ENCODE measurements around the gene C1orf159.

GRCh38 chr1:1072849-1073742 lies 42.8 kb downstream of the C1orf159 start:
- TF ChIP-seq CTCF (IDR thresholded peaks at IDR 0.05) (no peak), EZH2 (IDR thresholded peaks at IDR 0.05) (no peak)

All from neural progenitor cell (in vitro differentiated cells).